ENCODE data around the gene RINT1. TPM values are rescaled to one million over a fixed set of nuclear protein-coding genes. Genes with fewer than 3 reads are reported as not detected.

Gene RINT1
- total and polyA plus RNA-seq, 2 of the 13 experiments (the other 11 are each of a cell fraction or from before 2014, with no cell fraction given): 14.7 to 19.3 TPM

DNA sequence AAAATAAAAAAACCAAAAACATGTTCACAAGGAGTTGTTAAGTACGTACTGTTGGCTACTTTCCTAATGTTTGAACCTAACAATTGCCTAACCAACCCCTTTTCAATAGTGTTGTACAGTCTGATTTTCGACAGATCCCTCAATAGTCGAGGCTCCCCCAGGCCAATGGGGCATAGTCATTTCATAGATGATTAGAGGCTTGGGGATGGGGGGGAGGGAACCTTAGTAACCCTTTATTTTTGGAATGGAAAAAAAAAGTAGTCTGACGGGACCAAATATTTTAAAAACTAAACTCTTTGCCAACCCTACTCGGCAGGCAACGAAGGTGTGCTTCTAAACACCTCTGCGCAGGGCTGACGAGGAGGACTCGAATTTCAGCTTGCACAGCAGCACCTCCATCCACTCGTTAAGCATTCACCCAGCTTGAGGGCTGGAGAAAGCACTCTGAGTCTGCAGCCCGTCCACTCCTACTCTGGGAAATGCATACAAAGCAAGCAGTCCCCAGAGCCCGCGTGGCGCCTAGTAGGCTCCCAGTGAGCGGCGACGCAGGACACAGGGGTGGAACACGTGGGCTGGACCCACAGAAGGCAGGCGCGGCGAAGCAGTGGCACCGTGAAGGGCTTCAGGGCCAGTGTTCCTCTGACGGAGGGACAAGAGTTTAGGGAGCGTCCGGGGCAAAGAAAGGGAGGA lies 10.8 kb upstream of the RINT1 start (continued):
- TF ChIP-seq, protein P1, sequence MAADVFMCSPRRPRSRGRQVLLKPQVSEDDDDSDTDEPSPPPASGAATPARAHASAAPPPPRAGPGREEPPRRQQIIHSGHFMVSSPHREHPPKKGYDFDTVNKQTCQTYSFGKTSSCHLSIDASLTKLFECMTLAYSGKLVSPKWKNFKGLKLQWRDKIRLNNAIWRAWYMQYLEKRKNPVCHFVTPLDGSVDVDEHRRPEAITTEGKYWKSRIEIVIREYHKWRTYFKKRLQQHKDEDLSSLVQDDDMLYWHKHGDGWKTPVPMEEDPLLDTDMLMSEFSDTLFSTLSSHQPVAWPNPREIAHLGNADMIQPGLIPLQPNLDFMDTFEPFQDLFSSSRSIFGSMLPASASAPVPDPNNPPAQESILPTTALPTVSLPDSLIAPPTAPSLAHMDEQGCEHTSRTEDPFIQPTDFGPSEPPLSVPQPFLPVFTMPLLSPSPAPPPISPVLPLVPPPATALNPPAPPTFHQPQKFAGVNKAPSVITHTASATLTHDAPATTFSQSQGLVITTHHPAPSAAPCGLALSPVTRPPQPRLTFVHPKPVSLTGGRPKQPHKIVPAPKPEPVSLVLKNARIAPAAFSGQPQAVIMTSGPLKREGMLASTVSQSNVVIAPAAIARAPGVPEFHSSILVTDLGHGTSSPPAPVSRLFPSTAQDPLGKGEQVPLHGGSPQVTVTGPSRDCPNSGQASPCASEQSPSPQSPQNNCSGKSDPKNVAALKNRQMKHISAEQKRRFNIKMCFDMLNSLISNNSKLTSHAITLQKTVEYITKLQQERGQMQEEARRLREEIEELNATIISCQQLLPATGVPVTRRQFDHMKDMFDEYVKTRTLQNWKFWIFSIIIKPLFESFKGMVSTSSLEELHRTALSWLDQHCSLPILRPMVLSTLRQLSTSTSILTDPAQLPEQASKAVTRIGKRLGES (CRISPR knock-in tag; IDR thresholded peaks at IDR 0.05; ENCODE audit: borderline replicate concordance): peak; percentile 62; the same call in 1 of the 2 replicates
- no peak for TF ChIP-seq NFKBIZ (CRISPR knock-in tag; IDR thresholded peaks at IDR 0.05)
- no peak for TF ChIP-seq ZSCAN12 (CRISPR knock-in tag; IDR thresholded peaks at IDR 0.05)
- TF ChIP-seq, protein P2, sequence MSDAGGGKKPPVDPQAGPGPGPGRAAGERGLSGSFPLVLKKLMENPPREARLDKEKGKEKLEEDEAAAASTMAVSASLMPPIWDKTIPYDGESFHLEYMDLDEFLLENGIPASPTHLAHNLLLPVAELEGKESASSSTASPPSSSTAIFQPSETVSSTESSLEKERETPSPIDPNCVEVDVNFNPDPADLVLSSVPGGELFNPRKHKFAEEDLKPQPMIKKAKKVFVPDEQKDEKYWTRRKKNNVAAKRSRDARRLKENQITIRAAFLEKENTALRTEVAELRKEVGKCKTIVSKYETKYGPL (CRISPR knock-in tag; IDR thresholded peaks at IDR 0.05): no peak
- TF ChIP-seq RARA (CRISPR knock-in tag; IDR thresholded peaks at IDR 0.05): no peak
- TF ChIP-seq, protein P3, sequence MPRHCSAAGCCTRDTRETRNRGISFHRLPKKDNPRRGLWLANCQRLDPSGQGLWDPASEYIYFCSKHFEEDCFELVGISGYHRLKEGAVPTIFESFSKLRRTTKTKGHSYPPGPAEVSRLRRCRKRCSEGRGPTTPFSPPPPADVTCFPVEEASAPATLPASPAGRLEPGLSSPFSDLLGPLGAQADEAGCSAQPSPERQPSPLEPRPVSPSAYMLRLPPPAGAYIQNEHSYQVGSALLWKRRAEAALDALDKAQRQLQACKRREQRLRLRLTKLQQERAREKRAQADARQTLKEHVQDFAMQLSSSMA (CRISPR knock-in tag; IDR thresholded peaks at IDR 0.05): no peak
- no peak for TF ChIP-seq SP140L (CRISPR knock-in tag; IDR thresholded peaks at IDR 0.05; ENCODE audit: borderline replicate concordance)
- peak; percentile 80 for TF ChIP-seq DMAP1 (CRISPR knock-in tag; IDR thresholded peaks at IDR 0.05)
- TF ChIP-seq SMAD3 (CRISPR knock-in tag; IDR thresholded peaks at IDR 0.05): no peak
- TF ChIP-seq ZNF383 (CRISPR knock-in tag; IDR thresholded peaks at IDR 0.05; ENCODE audit: borderline replicate concordance): no peak
- no peak for TF ChIP-seq ZNF792 (CRISPR knock-in tag; IDR thresholded peaks at IDR 0.05)
- no peak for TF ChIP-seq ZNF33B (CRISPR knock-in tag; IDR thresholded peaks at IDR 0.05)
- TF ChIP-seq PHF21A (CRISPR knock-in tag; IDR thresholded peaks at IDR 0.05): no peak
- no peak for TF ChIP-seq NFRKB (IDR thresholded peaks at IDR 0.05)
- no peak for TF ChIP-seq ZNF101 (CRISPR knock-in tag; IDR thresholded peaks at IDR 0.05; ENCODE audit: borderline replicate concordance, low read depth)
- TF ChIP-seq, protein P4, sequence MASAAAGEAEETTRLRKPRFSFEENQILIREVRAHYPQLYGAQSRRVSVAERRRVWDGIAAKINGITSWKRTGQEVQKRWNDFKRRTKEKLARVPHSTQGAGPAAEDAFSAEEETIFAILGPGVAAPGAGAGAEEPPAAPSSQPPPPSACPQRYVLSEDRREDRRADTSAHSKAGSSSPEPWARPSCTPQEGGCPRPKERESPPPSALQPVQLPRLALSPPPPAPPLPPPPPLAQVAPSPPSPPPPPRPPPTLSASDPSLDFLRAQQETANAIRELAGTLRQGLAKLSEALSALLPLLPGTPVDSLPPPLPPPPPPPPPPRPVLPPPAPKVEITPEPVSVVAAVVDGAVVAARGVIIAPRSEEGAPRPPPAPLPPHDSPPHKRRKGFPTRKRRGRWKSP (CRISPR knock-in tag; IDR thresholded peaks at IDR 0.05): no peak
- no peak for TF ChIP-seq ZNF761 (CRISPR knock-in tag; conservative IDR thresholded peaks at IDR 0.05)
- TF ChIP-seq, protein P5, sequence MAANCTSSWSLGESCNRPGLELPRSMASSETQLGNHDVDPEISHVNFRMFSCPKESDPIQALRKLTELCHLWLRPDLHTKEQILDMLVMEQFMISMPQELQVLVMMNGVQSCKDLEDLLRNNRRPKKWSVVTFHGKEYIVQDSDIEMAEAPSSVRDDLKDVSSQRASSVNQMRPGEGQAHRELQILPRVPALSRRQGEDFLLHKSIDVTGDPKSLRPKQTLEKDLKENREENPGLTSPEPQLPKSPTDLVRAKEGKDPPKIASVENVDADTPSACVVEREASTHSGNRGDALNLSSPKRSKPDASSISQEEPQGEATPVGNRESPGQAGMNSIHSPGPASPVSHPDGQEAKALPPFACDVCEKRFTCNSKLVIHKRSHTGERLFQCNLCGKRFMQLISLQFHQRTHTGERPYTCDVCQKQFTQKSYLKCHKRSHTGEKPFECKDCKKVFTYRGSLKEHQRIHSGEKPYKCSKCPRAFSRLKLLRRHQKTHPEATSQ (CRISPR knock-in tag; IDR thresholded peaks at IDR 0.05; ENCODE audit: borderline replicate concordance): no peak
- no peak for TF ChIP-seq FOXM1 (CRISPR knock-in tag; IDR thresholded peaks at IDR 0.05)
- no peak for TF ChIP-seq PPARG (CRISPR knock-in tag; conservative IDR thresholded peaks at IDR 0.05)
- TF ChIP-seq, protein P6, sequence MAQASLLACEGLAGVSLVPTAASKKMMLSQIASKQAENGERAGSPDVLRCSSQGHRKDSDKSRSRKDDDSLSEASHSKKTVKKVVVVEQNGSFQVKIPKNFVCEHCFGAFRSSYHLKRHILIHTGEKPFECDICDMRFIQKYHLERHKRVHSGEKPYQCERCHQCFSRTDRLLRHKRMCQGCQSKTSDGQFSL (CRISPR knock-in tag; IDR thresholded peaks at IDR 0.05): 0 out of 2 replicates have a peak, but pooled peaks have one; percentile 58
- TF ChIP-seq IKZF1 (IDR thresholded peaks at IDR 0.05): no peak
- no peak; the same call in 1 of the 2 replicates for TF ChIP-seq ELF1 (CRISPR knock-in tag; IDR thresholded peaks at IDR 0.05)
- no peak for TF ChIP-seq RBFOX2 (IDR thresholded peaks at IDR 0.05; ENCODE audit: low read depth, low read length)
- TF ChIP-seq HDAC6 (IDR thresholded peaks at IDR 0.05; ENCODE audit: low read depth, low read length): no peak
- no peak for TF ChIP-seq ZNF460 (CRISPR knock-in tag; IDR thresholded peaks at IDR 0.05; ENCODE audit: borderline replicate concordance)
